Parathyroid adenoma (tissue), 2 donors: ENCODE data around the gene ITGAL.
A peak's percentile ranks its signal among the peaks of the same experiment; 100 is the strongest.

Experiments used
- H2AFZ ChIP-seq: fragments of 300-600 bp; sonication (generic); one replicate; pipeline ENCODE4 v1.7.0; 2017; ENCODE audit warnings: antibody characterized with exemption, mild to moderate bottlenecking
- H3K27ac ChIP-seq: fragments of 300-600 bp; sonication (generic); one replicate; pipeline ENCODE4 v1.7.0; 2017
- H3K27me3 ChIP-seq: fragments of 300-600 bp; sonication (generic); one replicate; pipeline ENCODE4 v1.7.0; 2017; ENCODE audit warnings: low read length; ENCODE audit not compliant: control insufficient read depth, insufficient read depth
- H3K36me3 ChIP-seq: fragments of 300-600 bp; sonication (generic); one replicate; pipeline ENCODE4 v1.7.0; 2017; ENCODE audit warnings: low read length; ENCODE audit not compliant: control insufficient read depth, insufficient read depth
- H3K4me1 ChIP-seq: fragments of 300-600 bp; sonication (generic); one replicate; pipeline ENCODE4 v1.7.0; 2017; ENCODE audit warnings: control low read depth
- H3K4me2 ChIP-seq: fragments of 300-600 bp; sonication (generic); one replicate; pipeline ENCODE4 v1.7.0; 2017; ENCODE audit warnings: low read length
- H3K4me3 ChIP-seq: fragments of 300-600 bp; sonication (generic); one replicate; pipeline ENCODE4 v1.7.0; 2017; ENCODE audit warnings: low read depth, low read length
- H3K79me2 ChIP-seq: fragments of 300-600 bp; sonication (generic); one replicate; pipeline ENCODE4 v1.7.0; 2017; ENCODE audit warnings: control low read depth
- H3K9ac ChIP-seq: fragments of 300-600 bp; sonication (generic); one replicate; pipeline ENCODE4 v1.7.0; 2017; ENCODE audit warnings: mild to moderate bottlenecking
- H3K9me3 ChIP-seq: fragments of 300-600 bp; sonication (generic); one replicate; pipeline ENCODE4 v1.7.0; 2017; ENCODE audit warnings: low read length; ENCODE audit not compliant: control insufficient read depth
- TF ChIP-seq, protein P1 (sequence below): fragments of 300-600 bp; sonication (generic); IDR thresholded peaks from one replicate; pipeline ENCODE4 v1.7.0; 2017; ENCODE audit warnings: antibody characterized with exemption, mild to moderate bottlenecking
- donor health status: primary hyperparathyroidism.

The ITGAL gene

DNA sequence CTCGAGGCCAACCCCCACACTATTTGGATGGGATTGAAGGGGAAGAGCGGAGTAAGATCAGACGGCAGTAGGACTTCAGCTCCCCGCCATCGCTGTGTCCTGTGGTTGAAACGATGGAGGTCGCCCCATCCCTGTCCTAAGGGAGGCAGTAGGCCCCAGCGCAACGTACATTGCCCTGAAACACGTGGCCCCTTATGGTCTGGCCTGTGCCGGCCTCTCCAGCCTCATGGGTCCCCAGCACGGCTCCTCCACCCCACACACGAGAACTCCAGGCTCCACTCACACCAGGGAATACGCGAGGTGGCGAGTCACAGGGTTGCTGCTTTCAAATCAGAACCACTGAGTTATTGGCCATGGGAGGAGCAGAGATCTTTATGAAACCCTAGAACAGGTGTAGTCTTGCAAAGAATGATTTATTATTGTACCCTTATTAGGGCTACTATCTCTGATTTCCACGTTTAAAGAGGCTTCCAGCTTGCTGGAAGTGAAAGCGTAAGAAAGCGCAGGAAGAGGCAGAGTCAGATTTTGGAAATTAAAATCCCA lies 42.0 kb upstream of the ITGAL start:
- H3K4me3 ChIP-seq, result peak overlapping the region; percentile 84
- H3K9me3 ChIP-seq, result no peaks in the 10 kb centered on the region
- peak overlapping the region; percentile 79 for H2AFZ ChIP-seq
- peak overlapping the region; percentile 94 for H3K4me2 ChIP-seq
- TF ChIP-seq, protein P1, sequence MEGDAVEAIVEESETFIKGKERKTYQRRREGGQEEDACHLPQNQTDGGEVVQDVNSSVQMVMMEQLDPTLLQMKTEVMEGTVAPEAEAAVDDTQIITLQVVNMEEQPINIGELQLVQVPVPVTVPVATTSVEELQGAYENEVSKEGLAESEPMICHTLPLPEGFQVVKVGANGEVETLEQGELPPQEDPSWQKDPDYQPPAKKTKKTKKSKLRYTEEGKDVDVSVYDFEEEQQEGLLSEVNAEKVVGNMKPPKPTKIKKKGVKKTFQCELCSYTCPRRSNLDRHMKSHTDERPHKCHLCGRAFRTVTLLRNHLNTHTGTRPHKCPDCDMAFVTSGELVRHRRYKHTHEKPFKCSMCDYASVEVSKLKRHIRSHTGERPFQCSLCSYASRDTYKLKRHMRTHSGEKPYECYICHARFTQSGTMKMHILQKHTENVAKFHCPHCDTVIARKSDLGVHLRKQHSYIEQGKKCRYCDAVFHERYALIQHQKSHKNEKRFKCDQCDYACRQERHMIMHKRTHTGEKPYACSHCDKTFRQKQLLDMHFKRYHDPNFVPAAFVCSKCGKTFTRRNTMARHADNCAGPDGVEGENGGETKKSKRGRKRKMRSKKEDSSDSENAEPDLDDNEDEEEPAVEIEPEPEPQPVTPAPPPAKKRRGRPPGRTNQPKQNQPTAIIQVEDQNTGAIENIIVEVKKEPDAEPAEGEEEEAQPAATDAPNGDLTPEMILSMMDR, result no peak
- H3K27me3 ChIP-seq, result no peaks in the 10 kb centered on the region
- peak overlapping the region; percentile 38 for H3K27ac ChIP-seq
- H3K9ac ChIP-seq, result no peak overlapping the region
- H3K79me2 ChIP-seq, result no peaks in the 10 kb centered on the region
- H3K36me3 ChIP-seq, result no peaks in the 10 kb centered on the region
- no peaks in the 10 kb centered on the region for H3K4me1 ChIP-seq

DNA sequence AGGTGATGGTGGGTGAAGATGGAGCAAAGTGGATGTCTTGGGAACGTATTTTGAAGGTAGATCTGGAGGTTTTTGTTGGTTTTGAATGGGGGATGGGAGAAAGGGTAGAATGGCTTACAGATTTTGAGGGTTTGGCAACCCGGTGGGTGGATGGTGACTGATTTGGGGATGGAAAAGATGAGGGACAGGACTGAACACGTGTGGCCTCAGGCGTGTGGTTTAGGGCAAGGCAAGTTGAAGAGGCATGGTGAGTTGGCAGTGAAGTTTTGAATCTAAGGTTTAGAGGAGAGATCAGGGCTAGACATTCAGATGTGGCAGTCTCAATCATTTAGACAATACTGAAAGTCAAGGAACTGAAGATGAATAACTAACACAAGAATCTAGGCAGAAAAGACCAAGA lies 37.7 kb upstream of the ITGAL start:
- Histone ChIP-seq H3K4me3 (no peak overlapping the region), H3K4me2 (no peak overlapping the region), H3K9me3 (no peaks in the 10 kb centered on the region), H3K27me3 (no peaks in the 10 kb centered on the region), H2AFZ (no peak overlapping the region), H3K9ac (no peak overlapping the region), H3K4me1 (no peaks in the 10 kb centered on the region), H3K79me2 (no peaks in the 10 kb centered on the region), H3K36me3 (no peaks in the 10 kb centered on the region), H3K27ac (no peak overlapping the region)
- TF ChIP-seq, protein P1, result no peak

DNA sequence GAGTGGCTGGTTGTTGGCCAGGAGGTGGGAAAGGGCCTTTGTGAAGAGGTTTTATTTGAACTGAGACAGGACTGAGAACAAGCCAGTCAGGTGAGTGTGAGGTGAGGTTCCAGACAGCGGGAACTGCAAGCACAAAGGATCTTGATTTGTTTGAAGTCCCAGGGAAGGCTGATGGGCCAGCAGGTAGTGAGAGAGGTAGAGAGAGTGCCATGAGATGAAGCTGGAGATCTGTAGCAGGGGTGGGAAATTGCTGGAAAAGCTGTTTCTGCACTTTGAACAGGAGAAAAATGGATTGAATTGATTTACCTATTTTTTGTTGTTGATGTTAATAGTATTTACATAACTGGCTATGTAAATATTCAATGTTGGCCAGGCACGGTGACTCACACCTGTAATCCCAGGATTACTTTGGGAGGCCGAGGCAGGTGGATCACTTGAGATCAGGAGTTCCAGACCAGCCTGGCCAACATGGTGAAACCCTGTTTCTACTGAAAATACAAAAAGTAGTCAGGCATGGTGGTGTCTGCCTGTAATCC lies 35.0 kb upstream of the ITGAL start:
- no peak overlapping the region for H3K4me2 ChIP-seq
- H3K27ac ChIP-seq, result no peak overlapping the region
- H2AFZ ChIP-seq, result no peak overlapping the region
- no peak overlapping the region for H3K4me3 ChIP-seq
- H3K9me3 ChIP-seq, result no peaks in the 10 kb centered on the region
- TF ChIP-seq, protein P1, result no peak
- no peaks in the 10 kb centered on the region for H3K4me1 ChIP-seq
- no peaks in the 10 kb centered on the region for H3K79me2 ChIP-seq
- no peaks in the 10 kb centered on the region for H3K36me3 ChIP-seq
- no peaks in the 10 kb centered on the region for H3K27me3 ChIP-seq
- no peak overlapping the region for H3K9ac ChIP-seq

DNA sequence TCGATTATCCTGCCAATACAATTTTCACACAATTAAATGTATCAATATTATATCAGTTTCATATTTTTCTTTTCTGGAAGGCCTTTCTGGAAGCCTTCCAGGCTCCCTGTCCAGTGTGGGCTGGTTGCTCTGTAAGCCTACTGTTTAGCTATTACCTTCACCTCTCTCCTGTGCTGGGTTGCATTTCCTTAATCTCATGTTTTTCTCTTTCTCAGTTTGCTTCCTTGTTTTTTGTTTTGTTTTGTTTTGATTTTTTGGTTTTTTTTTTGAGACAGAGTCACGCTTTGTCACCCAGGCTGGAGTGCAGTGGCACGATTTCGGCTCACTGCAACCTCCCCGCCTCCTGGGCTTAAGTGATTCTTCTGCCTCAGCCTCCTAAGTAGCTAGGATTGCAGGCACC lies 33.7 kb upstream of the ITGAL start:
- Histone ChIP-seq H3K9ac (no peak overlapping the region), H3K4me2 (no peak overlapping the region)

More for the DNA sequence above, 33.7 kb upstream of the ITGAL start:
- no peaks in the 10 kb centered on the region for H3K79me2 ChIP-seq
- no peaks in the 10 kb centered on the region for H3K27me3 ChIP-seq
- H3K27ac ChIP-seq, result no peak overlapping the region
- no peak overlapping the region for H2AFZ ChIP-seq
- TF ChIP-seq, protein P1, result no peak
- H3K4me1 ChIP-seq, result no peaks in the 10 kb centered on the region
- no peaks in the 10 kb centered on the region for H3K9me3 ChIP-seq
- no peak overlapping the region for H3K4me3 ChIP-seq
- H3K36me3 ChIP-seq, result no peaks in the 10 kb centered on the region
